Progenitor cell of endocrine pancreas (in vitro differentiated cells): Measurements from ENCODE around the gene RALGDS. TPM values are rescaled to one million over a fixed set of nuclear protein-coding genes. Genes with fewer than 3 reads are reported as not detected.
A peak's percentile ranks its signal among the peaks of the same experiment; 100 is the strongest.

Experiments
- DNase-seq: peaks from one replicate; pipeline ENCODE4 v3.0.0; 2021; ENCODE audit warnings: low spot score; ENCODE audit not compliant: unreplicated experiment
- H3K27ac Mint-ChIP-seq: 2 replicates; pipeline ENCODE4 v1.8.0; 2021; ENCODE audit warnings: mild to moderate bottlenecking, moderate library complexity, mixed read lengths
- H3K27me3 Mint-ChIP-seq: 2 replicates; pipeline ENCODE4 v1.8.0; 2021; ENCODE audit warnings: mixed read lengths
- H3K36me3 Mint-ChIP-seq: 2 replicates; pipeline ENCODE4 v1.8.0; 2022; ENCODE audit warnings: mixed read lengths; ENCODE audit not compliant: insufficient read depth
- H3K4me1 Mint-ChIP-seq: 2 replicates; pipeline ENCODE4 v1.8.0; 2021; ENCODE audit warnings: low read depth, mixed read lengths
- H3K4me3 Mint-ChIP-seq: 2 replicates; pipeline ENCODE4 v1.8.0; 2021; ENCODE audit warnings: low read depth, mild to moderate bottlenecking, moderate library complexity, mixed read lengths
- H3K9me3 Mint-ChIP-seq: 2 replicates; pipeline ENCODE4 v1.8.0; 2021; ENCODE audit warnings: low read depth, mixed read lengths
- total RNA-seq: library from RNA; stranded (reverse); gene quantifications from 2 replicates; pipeline ENCODE4 v1.2.1, GENCODE V29; 2021
- TF ChIP-seq, protein P1 (sequence below): fragments of 200-600 bp; sonication (generic); IDR thresholded peaks from one replicate; pipeline ENCODE4 v1.5.0; 2021; ENCODE audit warnings: antibody characterized with exemption, mild to moderate bottlenecking; ENCODE audit not compliant: unreplicated experiment

The RALGDS gene
- total RNA-seq, 1 donor from 2014 or later = 84.6 TPM

DNA sequence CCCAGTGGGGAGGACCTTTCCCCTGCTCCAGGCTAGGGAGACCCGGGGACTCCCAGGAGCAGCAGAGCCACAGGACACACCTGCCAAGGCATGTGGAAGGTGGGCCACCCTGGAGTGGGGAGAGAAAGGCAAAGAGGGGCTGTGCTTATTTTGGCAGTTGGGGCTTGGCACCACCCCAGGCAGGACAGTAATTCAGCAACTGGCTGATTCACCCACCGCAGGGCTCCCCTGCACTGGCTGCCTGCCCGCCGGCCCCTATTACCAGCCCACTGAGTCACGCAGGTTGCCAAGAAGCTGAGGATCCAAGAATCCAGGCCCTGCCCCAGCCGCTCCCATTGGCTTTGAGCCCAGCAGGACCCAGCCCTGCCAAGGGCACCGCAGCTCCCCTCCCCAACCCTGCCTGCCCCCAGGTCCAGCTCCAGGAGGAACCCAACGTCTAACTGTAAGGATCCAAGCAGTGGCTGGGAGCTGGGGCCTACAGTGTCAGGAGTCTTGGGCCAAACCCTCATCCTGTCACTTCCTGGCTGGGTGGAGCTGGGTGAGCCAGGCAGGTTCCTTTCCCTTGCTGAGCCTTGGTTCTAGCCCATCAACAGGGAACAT, 14.2 kb upstream of the RALGDS start:
- no peak overlapping the region for H3K4me3 Mint-ChIP-seq
- no peaks in the 10 kb centered on the region for H3K9me3 Mint-ChIP-seq
- H3K36me3 Mint-ChIP-seq = no peaks in the 10 kb centered on the region
- DNase-seq = no peak
- no peaks in the 10 kb centered on the region for H3K27me3 Mint-ChIP-seq
- TF ChIP-seq, protein P1, sequence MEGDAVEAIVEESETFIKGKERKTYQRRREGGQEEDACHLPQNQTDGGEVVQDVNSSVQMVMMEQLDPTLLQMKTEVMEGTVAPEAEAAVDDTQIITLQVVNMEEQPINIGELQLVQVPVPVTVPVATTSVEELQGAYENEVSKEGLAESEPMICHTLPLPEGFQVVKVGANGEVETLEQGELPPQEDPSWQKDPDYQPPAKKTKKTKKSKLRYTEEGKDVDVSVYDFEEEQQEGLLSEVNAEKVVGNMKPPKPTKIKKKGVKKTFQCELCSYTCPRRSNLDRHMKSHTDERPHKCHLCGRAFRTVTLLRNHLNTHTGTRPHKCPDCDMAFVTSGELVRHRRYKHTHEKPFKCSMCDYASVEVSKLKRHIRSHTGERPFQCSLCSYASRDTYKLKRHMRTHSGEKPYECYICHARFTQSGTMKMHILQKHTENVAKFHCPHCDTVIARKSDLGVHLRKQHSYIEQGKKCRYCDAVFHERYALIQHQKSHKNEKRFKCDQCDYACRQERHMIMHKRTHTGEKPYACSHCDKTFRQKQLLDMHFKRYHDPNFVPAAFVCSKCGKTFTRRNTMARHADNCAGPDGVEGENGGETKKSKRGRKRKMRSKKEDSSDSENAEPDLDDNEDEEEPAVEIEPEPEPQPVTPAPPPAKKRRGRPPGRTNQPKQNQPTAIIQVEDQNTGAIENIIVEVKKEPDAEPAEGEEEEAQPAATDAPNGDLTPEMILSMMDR = no peak
- H3K27ac Mint-ChIP-seq = peak overlapping the region; percentile 83
- peaks cover 15% of the 10 kb centered on the region for H3K4me1 Mint-ChIP-seq

DNA sequence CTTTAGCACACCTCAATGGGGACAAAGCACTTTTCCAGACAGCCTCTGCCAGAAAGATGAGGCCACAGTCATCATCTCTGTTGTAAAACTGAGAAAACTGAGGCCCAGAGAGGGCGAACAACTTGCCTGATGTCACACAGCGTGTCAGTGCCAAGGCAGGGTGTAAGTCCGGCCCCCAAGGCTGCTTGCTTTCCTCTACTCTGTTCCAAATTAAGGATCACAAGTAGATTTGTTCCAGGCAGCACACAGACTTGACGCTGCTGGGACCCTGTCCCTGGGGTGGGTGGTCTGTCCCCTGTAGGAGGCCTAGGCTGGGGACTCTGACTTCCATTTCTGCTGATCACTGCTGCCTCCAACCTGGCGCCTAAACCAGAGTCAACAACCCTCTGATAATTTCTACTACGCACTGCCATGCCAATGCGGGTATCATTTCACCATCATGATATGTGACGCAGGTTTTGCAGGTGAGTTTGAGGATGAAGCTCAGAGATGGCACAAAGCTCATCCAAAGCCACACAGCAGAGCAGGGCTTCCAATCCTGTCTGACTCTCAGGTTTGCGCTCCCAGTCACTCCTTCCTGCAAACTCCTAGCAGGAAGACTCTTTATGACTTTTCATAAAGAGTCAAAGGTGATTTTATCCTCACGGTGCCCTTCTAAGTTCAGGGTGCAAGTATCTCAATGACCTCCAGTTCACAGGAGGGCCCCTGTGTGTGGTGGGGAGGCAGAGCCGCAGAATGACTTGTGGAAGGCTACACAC, 13.5 kb upstream of the RALGDS start:
- TF ChIP-seq, protein P1 = no peak
- H3K27ac Mint-ChIP-seq = peak overlapping the region; percentile 98
- no peaks in the 10 kb centered on the region for H3K9me3 Mint-ChIP-seq
- H3K36me3 Mint-ChIP-seq = no peaks in the 10 kb centered on the region
- no peak for DNase-seq
- H3K27me3 Mint-ChIP-seq = no peaks in the 10 kb centered on the region
- no peak overlapping the region for H3K4me3 Mint-ChIP-seq
- H3K4me1 Mint-ChIP-seq = peaks cover 15% of the 10 kb centered on the region

GRCh38 chr9:133133681-133134387, 12.8 kb upstream of the RALGDS start:
- Mint-ChIP-seq H3K27ac (peak overlapping the region; percentile 98), H3K27me3 (no peaks in the 10 kb centered on the region), H3K4me1 (peaks cover 15% of the 10 kb centered on the region), H3K9me3 (no peaks in the 10 kb centered on the region), H3K36me3 (no peaks in the 10 kb centered on the region), H3K4me3 (no peak overlapping the region)
- DNase-seq = peak; percentile 35
- TF ChIP-seq, protein P1 = no peak

- H3K27me3 Mint-ChIP-seq = no peaks in the 10 kb centered on the region
- DNase-seq = no peak
- peaks cover 1% of the 10 kb centered on the region for H3K36me3 Mint-ChIP-seq
- H3K4me3 Mint-ChIP-seq = no peak overlapping the region
- no peaks in the 10 kb centered on the region for H3K9me3 Mint-ChIP-seq
- peaks cover 16% of the 10 kb centered on the region for H3K4me1 Mint-ChIP-seq
- H3K27ac Mint-ChIP-seq = peak overlapping the region; percentile 33
- TF ChIP-seq, protein P1 = no peak
Measured at GRCh38 chr9:133132174-133132573, 11.1 kb upstream of the RALGDS start.

DNA sequence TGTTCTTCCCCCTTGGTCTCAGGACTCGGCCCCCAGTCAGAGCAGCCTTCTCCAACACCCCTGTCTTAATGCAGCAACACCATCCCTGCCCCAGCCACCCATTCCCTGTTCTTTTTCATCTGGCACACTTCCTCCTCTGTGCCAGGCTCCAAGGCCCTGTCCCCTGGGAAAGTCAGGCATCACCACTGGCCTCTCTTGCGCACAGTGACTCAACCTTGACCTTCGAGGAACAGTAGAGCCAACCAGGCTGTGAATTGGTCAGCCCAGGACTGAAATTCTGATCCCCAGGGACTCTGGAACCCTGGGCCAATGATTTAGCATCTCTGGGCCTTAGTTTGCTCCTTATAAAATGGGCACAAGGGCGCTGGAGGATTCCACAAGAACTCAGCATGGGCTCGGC, 10.5 kb upstream of the RALGDS start:
- peaks cover 1% of the 10 kb centered on the region for H3K36me3 Mint-ChIP-seq
- H3K27ac Mint-ChIP-seq = no peak overlapping the region
- H3K9me3 Mint-ChIP-seq = no peaks in the 10 kb centered on the region

More for the DNA sequence above, 10.5 kb upstream of the RALGDS start:
- no peak for DNase-seq
- H3K4me1 Mint-ChIP-seq = peaks cover 16% of the 10 kb centered on the region
- TF ChIP-seq, protein P1 = no peak
- no peak overlapping the region for H3K4me3 Mint-ChIP-seq
- no peaks in the 10 kb centered on the region for H3K27me3 Mint-ChIP-seq
